Measurements from ENCODE around the gene EMP1. TPM values are rescaled to one million over a fixed set of nuclear protein-coding genes. Genes with fewer than 3 reads are reported as not detected.

EMP1 gene
- total RNA-seq, 1 donor from 2014 or later, result 2.4 TPM

- FAIRE-seq (no peak), DNase-seq (ENCODE audit: low spot score in 2 of 2) (no peak)
Measured at GRCh38 chr12:13195250-13195649, 1.3 kb upstream of the EMP1 start.

GRCh38 chr12:13195785-13196129 is 769 bp upstream of the EMP1 start:
- DNase-seq (ENCODE audit: low spot score in 2 of 2) (no peak), FAIRE-seq (no peak)

DNA sequence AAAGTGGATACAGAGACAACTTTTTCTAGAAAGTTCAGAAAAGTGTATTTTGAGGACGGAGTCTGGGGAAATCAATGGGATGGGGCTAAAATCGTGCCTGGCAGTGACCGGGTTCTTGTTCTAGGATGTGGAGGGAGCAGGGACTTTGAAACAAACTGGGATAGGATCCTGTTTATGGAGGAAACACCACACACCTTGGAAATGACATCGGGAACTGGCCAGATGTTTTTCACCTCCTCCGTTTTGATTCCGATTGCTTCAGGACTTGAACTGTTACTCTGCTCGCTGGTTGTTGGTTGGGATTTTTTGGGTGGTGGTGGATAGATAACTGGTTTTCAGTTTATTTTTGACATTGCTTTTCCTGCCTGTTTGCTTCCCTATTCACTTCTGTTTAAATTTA is 506 bp downstream of the EMP1 start:
- no peak for FAIRE-seq
- DNase-seq (ENCODE audit: low spot score in 2 of 2), result no peak

- DNase-seq (ENCODE audit: low spot score in 2 of 2), result no peak
- no peak for FAIRE-seq
Measured at GRCh38 chr12:13197526-13198143, 1.1 kb downstream of the EMP1 start.

DNA sequence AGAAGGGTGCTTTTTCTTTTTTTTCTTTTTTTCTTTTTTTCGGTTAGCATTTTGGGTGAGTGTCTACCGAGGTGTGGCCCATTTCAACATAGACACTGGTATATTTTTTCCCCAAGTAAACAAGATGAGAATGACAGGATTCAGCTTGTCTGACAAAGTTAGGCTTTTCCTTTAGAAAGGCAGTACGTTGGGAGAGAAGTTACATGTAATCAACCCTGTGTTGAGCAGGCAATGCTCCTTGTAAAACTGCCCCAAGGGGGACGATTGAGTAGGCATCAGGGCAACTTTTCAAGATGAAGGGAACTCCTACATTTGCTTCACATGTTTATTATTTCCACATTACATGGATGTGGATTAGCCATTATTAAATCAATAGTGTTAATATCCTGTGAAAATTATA is 1.7 kb downstream of the EMP1 start:
- DNase-seq (ENCODE audit: low spot score in 2 of 2) (no peak), FAIRE-seq (no peak)

- FAIRE-seq (no peak), DNase-seq (ENCODE audit: low spot score in 2 of 2) (no peak)
Measured at GRCh38 chr12:13198876-13199275, 2.4 kb downstream of the EMP1 start.

DNA sequence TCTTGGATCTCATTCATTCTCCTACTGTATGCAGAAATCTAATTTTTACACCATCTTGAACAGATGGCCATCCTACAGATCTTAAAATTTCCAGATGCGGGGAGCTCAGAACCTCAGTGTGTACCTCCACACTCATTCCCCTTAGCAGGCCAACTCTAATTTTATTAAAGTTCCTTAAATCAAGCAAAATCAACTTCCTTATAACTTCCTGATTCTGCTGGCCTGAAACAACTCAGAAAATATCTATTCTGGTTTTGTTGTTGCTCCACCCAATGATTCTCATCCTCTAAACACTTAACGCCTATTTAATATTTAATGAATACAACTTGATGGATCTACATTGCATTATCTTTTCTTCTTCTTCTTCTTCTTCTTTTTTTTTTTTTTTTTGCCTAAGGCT is 3.1 kb downstream of the EMP1 start:
- FAIRE-seq (no peak), DNase-seq (ENCODE audit: low spot score in 2 of 2) (no peak)

DNA sequence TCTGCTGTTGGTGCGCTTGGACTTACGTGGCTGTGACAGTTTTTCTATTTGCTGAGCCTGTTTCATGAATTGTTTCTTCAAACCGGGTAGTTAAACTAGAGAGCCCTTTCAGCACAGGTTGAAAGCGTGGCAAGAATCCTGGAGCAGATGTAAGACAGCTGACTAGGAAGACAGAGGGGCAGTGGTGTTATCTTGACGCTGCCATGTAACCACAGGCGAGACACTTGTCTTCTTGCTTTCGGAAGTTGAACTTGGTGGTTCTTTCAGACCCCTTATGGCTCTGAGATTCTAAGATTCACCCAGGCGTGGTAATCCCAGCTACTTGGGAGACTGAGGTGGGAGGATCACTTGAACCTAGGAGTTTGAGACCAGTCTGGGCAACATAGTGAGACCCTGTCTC is 4.3 kb downstream of the EMP1 start:
- DNase-seq (ENCODE audit: low spot score in 2 of 2) (no peak), FAIRE-seq (no peak)

DNA sequence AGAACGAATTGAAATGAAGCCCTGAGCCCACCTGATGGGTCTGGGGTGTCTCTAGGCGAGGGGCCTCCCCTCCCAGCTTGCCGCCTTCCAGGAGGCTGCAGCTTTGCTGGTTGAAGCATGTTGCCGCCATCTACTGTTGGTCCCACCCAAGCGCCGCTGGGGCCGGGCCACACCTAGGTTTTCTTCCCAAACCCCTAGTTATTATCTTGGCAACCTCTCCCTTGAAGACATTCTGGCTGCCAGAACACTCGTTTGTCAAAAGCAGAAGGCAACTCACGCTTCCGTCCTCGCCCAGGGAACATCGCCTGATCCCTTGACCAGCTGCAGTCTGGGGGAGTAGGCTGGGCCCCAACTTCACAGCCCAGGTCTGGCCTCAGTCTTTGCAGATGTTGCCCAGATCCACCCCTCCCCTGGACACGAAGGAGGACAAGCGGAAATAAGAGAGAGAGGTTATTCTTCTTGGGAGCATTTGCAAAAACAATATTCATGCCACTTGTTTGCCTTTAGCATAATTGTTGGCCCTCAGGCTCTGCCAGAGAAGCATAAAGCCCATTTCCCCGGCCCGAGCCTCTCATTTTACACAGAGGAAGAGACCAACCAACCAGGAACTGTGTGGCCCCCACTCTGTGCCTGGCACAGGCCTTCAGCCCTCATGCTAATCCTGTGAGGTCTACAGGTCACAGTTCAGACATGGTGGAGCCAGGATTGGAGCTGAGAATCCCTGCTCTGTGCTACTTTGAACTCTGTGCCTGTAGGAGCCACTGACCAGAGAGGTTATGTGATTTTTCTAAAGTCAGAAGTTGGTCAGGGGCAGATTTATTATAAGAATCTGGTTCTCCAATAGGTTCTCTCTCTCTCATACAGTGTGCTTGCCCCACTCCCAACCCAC is 6.8 kb downstream of the EMP1 start:
- DNase-seq (ENCODE audit: low spot score in 2 of 2) (no peak), FAIRE-seq (no peak)

GRCh38 chr12:13204428-13204827 is 7.9 kb downstream of the EMP1 start:
- DNase-seq (ENCODE audit: low spot score in 2 of 2) (no peak), FAIRE-seq (no peak)

DNA sequence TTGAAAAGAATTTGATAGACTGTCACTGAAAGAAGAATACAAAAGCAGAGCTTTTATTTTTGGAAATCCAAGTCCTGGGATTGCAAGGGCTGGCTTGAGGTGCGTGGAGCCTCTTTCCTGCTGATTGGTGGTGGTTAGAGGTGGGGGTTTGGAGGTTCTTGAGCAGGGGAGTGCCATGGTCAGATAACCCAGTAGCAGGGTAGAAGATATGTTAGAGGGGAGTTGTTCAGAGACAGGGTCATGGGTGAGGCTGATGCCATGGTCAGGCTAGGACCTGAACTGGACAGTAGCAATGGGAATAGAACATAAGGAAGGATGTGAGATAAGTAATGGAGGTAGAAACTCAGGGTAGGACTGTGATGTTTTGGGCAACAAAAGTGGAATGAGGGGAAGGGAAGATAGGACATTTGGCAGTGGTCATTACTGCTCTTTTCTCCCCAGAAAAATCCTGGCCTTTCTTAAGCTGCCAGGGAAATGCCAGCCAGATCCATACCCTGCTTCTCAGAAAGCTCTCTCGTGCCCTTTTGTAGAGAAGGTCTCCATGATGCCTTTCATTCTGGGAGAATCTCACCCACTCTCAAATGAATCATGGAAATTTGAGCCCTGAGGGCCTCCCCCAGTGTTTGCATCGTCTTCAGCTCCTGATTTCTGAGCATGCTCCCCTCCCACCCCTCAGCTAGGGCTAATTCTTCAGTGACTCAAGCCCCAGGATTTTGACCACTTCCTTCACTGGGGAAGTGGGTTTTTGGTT is 9.5 kb downstream of the EMP1 start:
- DNase-seq (ENCODE audit: low spot score in 2 of 2), result no peak

DNA sequence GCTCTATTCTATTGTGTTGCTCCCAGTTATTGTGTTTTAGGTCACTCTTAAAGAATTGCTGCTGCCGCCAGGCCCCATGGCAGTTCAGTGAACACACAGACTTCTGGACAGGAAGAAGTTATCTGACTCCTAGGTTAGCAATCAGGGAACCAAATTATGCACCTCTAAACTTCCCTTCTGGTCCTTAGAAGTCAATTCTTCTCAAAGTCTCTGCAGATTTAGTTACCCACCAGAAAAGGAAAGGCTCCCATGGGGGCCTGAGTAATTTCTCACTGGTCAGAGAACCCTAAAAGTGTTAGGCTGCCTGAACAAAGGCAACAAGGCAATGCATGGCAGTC is 10.0 kb downstream of the EMP1 start:
- DNase-seq (ENCODE audit: low spot score in 2 of 2), result no peak
- FAIRE-seq, result no peak

More for the DNA sequence above, 9.5 kb downstream of the EMP1 start:
- FAIRE-seq, result no peak

DNA sequence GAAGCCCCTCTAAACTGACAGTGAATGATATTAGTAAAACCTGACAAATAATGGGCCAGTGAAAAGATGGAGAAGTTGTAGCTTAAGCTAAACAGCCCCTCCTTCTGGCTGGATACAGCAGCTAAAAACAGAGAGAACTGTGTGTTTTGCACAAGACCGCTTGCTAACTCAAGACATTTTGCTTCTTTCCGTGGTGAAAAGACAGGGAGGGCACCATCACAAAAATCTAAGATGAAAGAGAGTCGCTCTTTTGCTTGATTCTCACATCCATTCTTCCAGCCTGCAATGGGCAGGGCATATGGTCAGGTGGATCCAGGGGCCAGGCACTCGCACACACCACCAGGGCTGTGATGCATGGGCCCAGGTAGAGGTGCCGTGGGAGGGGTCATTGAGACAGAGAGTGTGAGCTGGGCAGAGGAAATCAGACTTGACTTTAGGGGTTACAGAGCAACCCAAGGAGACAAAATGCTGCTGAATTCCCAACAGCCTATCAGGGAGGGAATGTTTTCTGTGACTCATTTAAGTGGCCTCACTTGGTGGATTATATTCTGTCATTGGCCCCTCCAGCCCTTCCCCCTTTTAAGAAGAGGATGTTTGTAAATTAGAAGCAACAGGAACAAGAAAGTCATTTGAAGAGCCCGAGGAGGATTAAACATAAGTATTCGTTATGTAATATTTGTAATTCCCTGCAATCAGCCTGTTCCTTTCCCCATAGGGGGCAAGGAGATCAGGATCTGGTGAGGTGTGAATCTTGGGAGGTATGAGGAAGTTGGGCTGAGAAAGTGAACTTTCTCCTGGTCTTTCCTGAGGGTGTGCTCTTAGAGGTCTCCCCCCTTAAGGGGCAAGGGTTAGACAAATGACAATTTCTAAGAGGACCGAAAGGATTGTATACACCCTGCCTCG is 12.3 kb downstream of the EMP1 start:
- DNase-seq (ENCODE audit: low spot score in 2 of 2), result peak in 1 of 2 donors; percentile 20
- FAIRE-seq, result no peak

- DNase-seq (ENCODE audit: low spot score in 2 of 2), result no peak
- no peak for FAIRE-seq
Measured at GRCh38 chr12:13209436-13210235, 13.1 kb downstream of the EMP1 start.

DNA sequence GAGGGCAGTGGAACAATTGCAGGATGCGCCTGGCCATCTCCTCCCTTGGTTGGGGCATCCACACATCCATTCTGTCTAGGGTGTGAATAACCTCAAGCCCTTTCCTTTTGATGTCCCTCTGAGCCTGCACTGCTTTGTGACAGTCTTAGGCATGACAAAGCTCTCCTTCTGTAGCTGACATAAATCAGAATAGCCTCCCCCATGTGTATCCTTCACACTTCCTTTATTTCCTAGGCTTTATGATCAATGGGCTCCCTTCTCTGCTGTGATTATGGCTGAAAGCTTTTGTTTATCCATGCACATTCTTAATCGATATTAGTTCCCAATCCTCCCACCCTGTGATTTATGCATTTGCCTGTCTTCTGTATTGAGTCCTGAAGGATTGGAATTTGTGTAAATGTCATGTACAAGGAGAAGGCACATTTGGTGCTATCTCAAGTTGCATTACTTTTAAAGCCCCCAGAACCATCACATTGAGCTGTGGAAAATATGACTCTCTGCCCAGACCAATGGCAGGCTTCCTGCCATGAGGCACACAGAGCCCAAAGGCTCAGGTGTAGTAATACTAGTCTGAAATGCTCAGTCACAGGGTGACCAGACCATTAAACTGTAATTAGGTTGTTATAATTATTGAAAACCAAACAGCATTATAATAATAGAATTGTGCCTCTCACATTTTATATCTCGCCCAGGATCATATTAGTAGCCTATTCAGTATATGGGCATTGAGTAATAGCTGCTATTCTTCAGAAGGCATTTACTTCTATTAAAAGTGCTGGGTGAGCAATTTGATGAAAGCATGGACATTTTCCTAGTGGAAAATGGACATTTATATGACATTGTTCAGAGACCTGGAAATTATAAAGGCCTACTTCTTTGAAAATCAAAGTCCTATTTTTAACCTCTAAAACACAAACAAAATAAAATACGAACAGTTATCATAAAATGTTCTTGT is 14.0 kb downstream of the EMP1 start:
- no peak for FAIRE-seq
- no peak for DNase-seq (ENCODE audit: low spot score in 2 of 2)

- FAIRE-seq, result no peak
- no peak for DNase-seq (ENCODE audit: low spot score in 2 of 2)
Measured at GRCh38 chr12:13211191-13211858, 14.8 kb downstream of the EMP1 start.

GRCh38 chr12:13211859-13212664 is 15.5 kb downstream of the EMP1 start:
- FAIRE-seq, result no peak

More at GRCh38 chr12:13211859-13212664, 15.5 kb downstream of the EMP1 start:
- peak; percentile 40 to 51 for DNase-seq (ENCODE audit: low spot score in 2 of 2)
